H1 (cell line): ENCODE data around the gene CCDC117.

Experiments
- CEBPB ChIP-seq: IDR thresholded peaks from 2 replicates; pipeline ENCODE4 v1.6.1; 2012; ENCODE audit warnings: low read depth, low read length
- EP300 ChIP-seq, 2 experiments: IDR thresholded peaks; 1 replicate in 1 of 2; 2 replicates in 1 of 2; pipeline ENCODE4 v1.6.1; 2011 to 2012; ENCODE audit warnings: low read depth in 2 of 2, low read length in 2 of 2, mild to moderate bottlenecking in 2 of 2, borderline replicate concordance in 1 of 2, inconsistent platforms in 1 of 2, moderate library complexity in 1 of 2
- EZH2 ChIP-seq: fragments of 200-600 bp; sonication (generic); IDR thresholded peaks from 2 replicates; pipeline ENCODE4 v1.7.1; 2012; ENCODE audit warnings: low read depth, mild to moderate bottlenecking, moderate library complexity, low read length, inconsistent platforms; ENCODE audit not compliant: severe bottlenecking
- KDM1A ChIP-seq: fragments of 200-600, 300-600 bp; sonication (generic); IDR thresholded peaks from 2 replicates; pipeline ENCODE4 v1.7.1; 2016; ENCODE audit warnings: mild to moderate bottlenecking, low read length, borderline replicate concordance
- PHF8 ChIP-seq: fragments of 200-600 bp; sonication (generic); conservative IDR thresholded peaks from 2 replicates; pipeline ENCODE4 v1.7.1; 2012; ENCODE audit warnings: low read depth, mild to moderate bottlenecking, inconsistent platforms, low read length, moderate library complexity
- POLR2A ChIP-seq, 2 experiments: IDR thresholded peaks; 1 replicate in 1 of 2; 2 replicates in 1 of 2; pipeline ENCODE4 v1.6.1; 2011; ENCODE audit warnings: low read depth in 2 of 2, low read length in 2 of 2, mild to moderate bottlenecking in 2 of 2; ENCODE audit errors: control extremely low read depth in 1 of 2
- POLR2AphosphoS5 ChIP-seq: IDR thresholded peaks from 2 replicates; pipeline ENCODE4 v1.6.1; 2011; ENCODE audit warnings: low read depth, low read length
- RFX5 ChIP-seq: IDR thresholded peaks from 2 replicates; pipeline ENCODE4 v1.6.1; 2011; ENCODE audit warnings: low read depth, low read length, improper control_type of control experiment, borderline replicate concordance
- TAF1 ChIP-seq: IDR thresholded peaks from 2 replicates; pipeline ENCODE4 v1.6.1; 2011; ENCODE audit warnings: mild to moderate bottlenecking, low read depth, low read length
- ZNF274 ChIP-seq: IDR thresholded peaks from 2 replicates; pipeline ENCODE4 v1.7.0; 2012; ENCODE audit warnings: low read length, borderline replicate concordance; ENCODE audit errors: extremely low read depth
- TF ChIP-seq, protein P1 (sequence below), 3 experiments: IDR thresholded peaks; 1 replicate in 2 of 3; 2 replicates in 1 of 3; pipeline versions ENCODE4 v1.5.1 to v1.6.1; 2011; ENCODE audit warnings: low read length in 3 of 3, mild to moderate bottlenecking in 3 of 3, inconsistent platforms in 2 of 3, low read depth in 1 of 3, moderate library complexity in 1 of 3; ENCODE audit not compliant: insufficient read depth in 1 of 3; ENCODE audit errors: control extremely low read depth in 1 of 3

DNA sequence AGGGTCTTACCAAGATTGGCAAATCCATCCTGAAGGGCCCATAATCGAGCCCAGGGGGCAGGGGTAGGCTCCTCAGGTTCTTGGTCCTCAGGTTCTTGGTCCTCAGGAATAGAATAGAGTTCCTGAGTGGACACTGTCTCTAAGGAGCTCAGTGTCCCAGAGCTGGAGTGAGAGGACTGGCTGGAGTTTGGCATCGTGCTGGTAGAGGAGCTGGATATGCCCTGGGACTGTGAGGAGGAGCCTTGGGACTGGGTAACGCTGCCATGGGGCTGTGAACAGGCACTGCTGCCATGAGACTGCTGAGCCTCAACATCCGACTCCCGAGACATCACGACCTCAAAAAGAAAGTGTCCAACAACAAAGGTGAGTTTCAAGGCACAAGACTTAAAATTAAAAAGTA lies 38.1 kb upstream of the CCDC117 start:
- TF ChIP-seq, protein P1, sequence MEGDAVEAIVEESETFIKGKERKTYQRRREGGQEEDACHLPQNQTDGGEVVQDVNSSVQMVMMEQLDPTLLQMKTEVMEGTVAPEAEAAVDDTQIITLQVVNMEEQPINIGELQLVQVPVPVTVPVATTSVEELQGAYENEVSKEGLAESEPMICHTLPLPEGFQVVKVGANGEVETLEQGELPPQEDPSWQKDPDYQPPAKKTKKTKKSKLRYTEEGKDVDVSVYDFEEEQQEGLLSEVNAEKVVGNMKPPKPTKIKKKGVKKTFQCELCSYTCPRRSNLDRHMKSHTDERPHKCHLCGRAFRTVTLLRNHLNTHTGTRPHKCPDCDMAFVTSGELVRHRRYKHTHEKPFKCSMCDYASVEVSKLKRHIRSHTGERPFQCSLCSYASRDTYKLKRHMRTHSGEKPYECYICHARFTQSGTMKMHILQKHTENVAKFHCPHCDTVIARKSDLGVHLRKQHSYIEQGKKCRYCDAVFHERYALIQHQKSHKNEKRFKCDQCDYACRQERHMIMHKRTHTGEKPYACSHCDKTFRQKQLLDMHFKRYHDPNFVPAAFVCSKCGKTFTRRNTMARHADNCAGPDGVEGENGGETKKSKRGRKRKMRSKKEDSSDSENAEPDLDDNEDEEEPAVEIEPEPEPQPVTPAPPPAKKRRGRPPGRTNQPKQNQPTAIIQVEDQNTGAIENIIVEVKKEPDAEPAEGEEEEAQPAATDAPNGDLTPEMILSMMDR (IDR thresholded peaks at IDR 0.05; ENCODE audit: control extremely low read depth in 1 of 3, insufficient read depth in 1 of 3, low read depth in 1 of 3, low read length in 3 of 3): no peak
- TF ChIP-seq TAF1 (no peak), KDM1A (no peak), RFX5 (no peak), EP300 (IDR thresholded peaks at IDR 0.05; ENCODE audit: borderline replicate concordance in 1 of 2, low read depth in 2 of 2, low read length in 2 of 2) (no peak), POLR2A (IDR thresholded peaks at IDR 0.05; ENCODE audit: control extremely low read depth in 1 of 2, low read depth in 2 of 2, low read length in 2 of 2) (no peak), PHF8 (no peak), EZH2 (no peak), CEBPB (no peak), POLR2AphosphoS5 (no peak), ZNF274 (no peak)
